ENCODE results near the gene PSTPIP2. TPM values are rescaled to one million over a fixed set of nuclear protein-coding genes. Genes with fewer than 3 reads are reported as not detected.

PSTPIP2 gene
- total RNA-seq, 1 donor from 2014 or later: 4.5 TPM

DNA sequence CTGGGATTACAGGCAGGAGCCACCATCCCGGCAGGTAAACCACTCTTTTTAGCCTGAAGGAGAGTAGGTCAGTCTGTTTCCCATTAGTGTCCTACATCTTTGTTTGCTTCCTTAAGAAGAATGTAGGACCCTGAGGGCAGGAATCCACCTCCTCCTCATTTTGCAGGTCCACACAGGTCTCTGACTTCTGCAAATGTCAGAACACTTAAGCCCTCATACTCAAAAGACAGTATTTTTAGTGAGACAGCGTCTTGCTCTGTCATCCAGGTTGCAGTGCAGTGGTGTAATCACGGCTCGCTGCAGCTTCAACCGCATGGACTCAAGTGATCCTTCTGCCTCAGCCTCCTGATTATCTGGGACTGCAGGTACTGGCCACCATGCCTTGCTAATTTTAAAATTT lies 9.3 kb downstream of the PSTPIP2 start:
- TF ChIP-seq, protein P1, sequence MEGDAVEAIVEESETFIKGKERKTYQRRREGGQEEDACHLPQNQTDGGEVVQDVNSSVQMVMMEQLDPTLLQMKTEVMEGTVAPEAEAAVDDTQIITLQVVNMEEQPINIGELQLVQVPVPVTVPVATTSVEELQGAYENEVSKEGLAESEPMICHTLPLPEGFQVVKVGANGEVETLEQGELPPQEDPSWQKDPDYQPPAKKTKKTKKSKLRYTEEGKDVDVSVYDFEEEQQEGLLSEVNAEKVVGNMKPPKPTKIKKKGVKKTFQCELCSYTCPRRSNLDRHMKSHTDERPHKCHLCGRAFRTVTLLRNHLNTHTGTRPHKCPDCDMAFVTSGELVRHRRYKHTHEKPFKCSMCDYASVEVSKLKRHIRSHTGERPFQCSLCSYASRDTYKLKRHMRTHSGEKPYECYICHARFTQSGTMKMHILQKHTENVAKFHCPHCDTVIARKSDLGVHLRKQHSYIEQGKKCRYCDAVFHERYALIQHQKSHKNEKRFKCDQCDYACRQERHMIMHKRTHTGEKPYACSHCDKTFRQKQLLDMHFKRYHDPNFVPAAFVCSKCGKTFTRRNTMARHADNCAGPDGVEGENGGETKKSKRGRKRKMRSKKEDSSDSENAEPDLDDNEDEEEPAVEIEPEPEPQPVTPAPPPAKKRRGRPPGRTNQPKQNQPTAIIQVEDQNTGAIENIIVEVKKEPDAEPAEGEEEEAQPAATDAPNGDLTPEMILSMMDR (IDR thresholded peaks at IDR 0.05): no peak
- Mint-ChIP-seq H3K27ac (ENCODE audit: unreplicated experiment) (no peak overlapping the region), H3K9me3 (ENCODE audit: unreplicated experiment) (peaks cover 3% of the 10 kb centered on the region), H3K4me1 (ENCODE audit: unreplicated experiment) (no peaks in the 10 kb centered on the region), H3K4me3 (ENCODE audit: unreplicated experiment) (no peak overlapping the region), H3K36me3 (ENCODE audit: unreplicated experiment) (no peaks in the 10 kb centered on the region), H3K27me3 (ENCODE audit: unreplicated experiment) (no peaks in the 10 kb centered on the region)
- DNase-seq (ENCODE audit: extremely low spot score, unreplicated experiment): peak; percentile 68

DNA sequence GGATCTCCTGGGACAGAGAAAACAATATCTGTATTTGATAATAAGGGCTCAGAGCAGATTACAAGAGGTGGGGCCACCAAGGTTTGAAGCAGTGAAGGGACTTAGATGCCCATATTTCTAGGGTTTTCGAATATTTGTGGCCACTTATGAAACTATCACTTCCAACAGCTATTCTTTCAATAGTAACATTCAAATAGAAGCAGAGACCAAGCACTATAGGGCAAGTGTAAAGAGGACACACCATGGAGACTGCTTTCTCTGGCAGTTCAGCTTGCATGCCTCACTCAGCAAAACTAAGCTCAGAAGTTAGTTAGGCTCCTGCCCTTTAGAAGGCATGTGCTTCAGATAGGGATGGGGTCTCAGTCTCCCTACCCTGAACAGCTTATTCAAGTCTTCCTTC lies 10.3 kb downstream of the PSTPIP2 start:
- peak; percentile 21 for DNase-seq (ENCODE audit: extremely low spot score, unreplicated experiment)
- no peak overlapping the region for H3K27ac Mint-ChIP-seq (ENCODE audit: unreplicated experiment)
- H3K4me3 Mint-ChIP-seq (ENCODE audit: unreplicated experiment): no peak overlapping the region
- TF ChIP-seq, protein P1 (IDR thresholded peaks at IDR 0.05): no peak
- no peaks in the 10 kb centered on the region for H3K36me3 Mint-ChIP-seq (ENCODE audit: unreplicated experiment)
- H3K27me3 Mint-ChIP-seq (ENCODE audit: unreplicated experiment): no peaks in the 10 kb centered on the region
- H3K9me3 Mint-ChIP-seq (ENCODE audit: unreplicated experiment): no peaks in the 10 kb centered on the region
- no peaks in the 10 kb centered on the region for H3K4me1 Mint-ChIP-seq (ENCODE audit: unreplicated experiment)

- Mint-ChIP-seq H3K27ac (ENCODE audit: unreplicated experiment) (no peak overlapping the region), H3K9me3 (ENCODE audit: unreplicated experiment) (no peaks in the 10 kb centered on the region), H3K4me3 (ENCODE audit: unreplicated experiment) (no peak overlapping the region), H3K4me1 (ENCODE audit: unreplicated experiment) (no peaks in the 10 kb centered on the region), H3K36me3 (ENCODE audit: unreplicated experiment) (no peaks in the 10 kb centered on the region), H3K27me3 (ENCODE audit: unreplicated experiment) (no peaks in the 10 kb centered on the region)
- peak; percentile 42 for DNase-seq (ENCODE audit: extremely low spot score, unreplicated experiment)
- TF ChIP-seq, protein P1 (IDR thresholded peaks at IDR 0.05): no peak
These were observed 10.7 kb downstream of the PSTPIP2 start for GRCh38 chr18:46061387-46061786.

DNA sequence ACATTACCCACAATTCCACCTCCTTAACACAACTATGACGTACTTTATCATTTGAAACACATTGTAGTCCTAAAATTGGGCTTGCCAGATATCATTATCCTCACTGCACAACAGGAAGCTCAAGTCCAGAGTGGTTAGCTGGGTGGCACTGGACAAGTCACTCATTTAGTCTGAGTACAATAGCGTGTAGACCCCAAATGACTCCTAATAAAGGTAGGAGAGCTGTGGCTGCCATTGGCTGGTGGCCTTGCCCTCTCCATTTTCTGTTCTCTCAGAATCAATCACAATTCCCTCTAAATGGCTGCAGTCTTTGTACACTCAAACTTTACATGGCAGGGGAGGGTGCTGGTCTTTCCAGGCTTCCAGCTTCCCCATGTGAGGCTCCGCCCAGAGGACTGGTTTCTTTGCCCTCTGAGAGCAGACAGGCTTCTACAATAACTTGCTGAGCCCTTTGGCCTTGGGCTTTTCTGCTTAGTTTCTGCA lies 11.7 kb downstream of the PSTPIP2 start:
- Mint-ChIP-seq H3K4me3 (ENCODE audit: unreplicated experiment) (no peak overlapping the region), H3K9me3 (ENCODE audit: unreplicated experiment) (no peaks in the 10 kb centered on the region)
- TF ChIP-seq, protein P1 (IDR thresholded peaks at IDR 0.05): no peak

GRCh38 chr18:46055838-46056230 lies 16.2 kb downstream of the PSTPIP2 start:
- no peaks in the 10 kb centered on the region for H3K36me3 Mint-ChIP-seq (ENCODE audit: unreplicated experiment)
- H3K9me3 Mint-ChIP-seq (ENCODE audit: unreplicated experiment): no peaks in the 10 kb centered on the region
- H3K27ac Mint-ChIP-seq (ENCODE audit: unreplicated experiment): no peak overlapping the region
- TF ChIP-seq, protein P1 (IDR thresholded peaks at IDR 0.05): no peak
- H3K4me3 Mint-ChIP-seq (ENCODE audit: unreplicated experiment): no peak overlapping the region
- no peaks in the 10 kb centered on the region for H3K27me3 Mint-ChIP-seq (ENCODE audit: unreplicated experiment)
- H3K4me1 Mint-ChIP-seq (ENCODE audit: unreplicated experiment): peaks cover 15% of the 10 kb centered on the region
- no peak for DNase-seq (ENCODE audit: extremely low spot score, unreplicated experiment)

More for the DNA sequence above, 11.7 kb downstream of the PSTPIP2 start:
- no peaks in the 10 kb centered on the region for H3K36me3 Mint-ChIP-seq (ENCODE audit: unreplicated experiment)
- no peaks in the 10 kb centered on the region for H3K4me1 Mint-ChIP-seq (ENCODE audit: unreplicated experiment)
- no peak overlapping the region for H3K27ac Mint-ChIP-seq (ENCODE audit: unreplicated experiment)
- DNase-seq (ENCODE audit: extremely low spot score, unreplicated experiment): peak; percentile 38
- H3K27me3 Mint-ChIP-seq (ENCODE audit: unreplicated experiment): no peaks in the 10 kb centered on the region

Measured in osteocyte (in vitro differentiated cells).